ENCODE measurements around the gene CD7.
"Not testable (repeated sequence)": the region's sequence is repeated elsewhere in the genome, so short reads cannot be mapped to it uniquely, and the experiment has no call there.

DNA sequence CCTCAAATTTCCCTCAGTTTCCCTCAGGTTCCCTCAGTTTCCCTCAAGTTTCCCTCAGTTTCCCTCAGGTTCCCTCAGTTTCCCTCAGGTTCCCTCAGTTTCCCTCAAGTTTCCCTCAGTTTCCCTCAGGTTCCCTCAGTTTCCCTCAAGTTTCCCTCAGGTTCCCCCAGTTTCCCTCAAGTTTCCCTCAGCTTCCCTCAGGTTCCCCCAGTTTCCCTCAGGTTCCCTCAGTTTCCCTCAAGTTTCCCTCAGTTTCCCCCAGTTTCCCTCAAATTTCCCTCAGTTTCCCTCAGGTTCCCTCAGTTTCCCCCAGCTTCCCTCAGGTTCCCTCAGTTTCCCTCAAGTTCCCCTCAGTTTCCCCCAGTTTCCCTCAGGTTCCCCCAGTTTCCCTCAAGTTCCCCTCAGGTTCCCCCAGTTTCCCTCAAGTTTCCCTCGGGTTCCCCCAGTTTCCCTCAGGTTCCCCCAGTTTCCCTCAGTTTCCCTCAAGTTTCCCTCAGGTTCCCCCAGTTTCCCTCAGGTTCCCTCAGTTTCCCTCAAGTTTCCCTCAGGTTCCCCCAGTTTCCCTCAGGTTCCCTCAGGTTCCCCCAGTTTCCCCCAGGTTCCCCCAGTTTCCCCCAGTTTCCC, 42.2 kb upstream of the CD7 start:
- TF ChIP-seq CTCF, POLR2A (IDR thresholded peaks at IDR 0.05): not testable (repeated sequence)

All from thyroid gland (tissue), 4 donors.